Activated T-helper 1 cell treated with anti-CD3 and anti-CD28 coated beads, Interleukin-2, amount 50 U/mL, for 16 hours (primary cell): Measurements from ENCODE around the gene SARS1.
A peak's percentile ranks its signal among the peaks of the same experiment; 100 is the strongest.
"Not testable (repeated sequence)": the region's sequence is repeated elsewhere in the genome, so short reads cannot be mapped to it uniquely, and the experiment has no call there.

Source experiments
- DNase-seq, 2 donors: peaks; one replicate each; pipeline ENCODE4 v3.0.0-alpha.2; 2020; ENCODE audit warnings: low read depth in 1 of 2, low spot score in 1 of 2

Gene SARS1, protein sequence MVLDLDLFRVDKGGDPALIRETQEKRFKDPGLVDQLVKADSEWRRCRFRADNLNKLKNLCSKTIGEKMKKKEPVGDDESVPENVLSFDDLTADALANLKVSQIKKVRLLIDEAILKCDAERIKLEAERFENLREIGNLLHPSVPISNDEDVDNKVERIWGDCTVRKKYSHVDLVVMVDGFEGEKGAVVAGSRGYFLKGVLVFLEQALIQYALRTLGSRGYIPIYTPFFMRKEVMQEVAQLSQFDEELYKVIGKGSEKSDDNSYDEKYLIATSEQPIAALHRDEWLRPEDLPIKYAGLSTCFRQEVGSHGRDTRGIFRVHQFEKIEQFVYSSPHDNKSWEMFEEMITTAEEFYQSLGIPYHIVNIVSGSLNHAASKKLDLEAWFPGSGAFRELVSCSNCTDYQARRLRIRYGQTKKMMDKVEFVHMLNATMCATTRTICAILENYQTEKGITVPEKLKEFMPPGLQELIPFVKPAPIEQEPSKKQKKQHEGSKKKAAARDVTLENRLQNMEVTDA

GRCh38 chr1:109213824-109214693 is at the start of gene SARS1:
Gene SARS1, plus strand, starts transcription at chr1:109213918. Its CDS starts 75 bp downstream, at chr1:109213993.
- DNase-seq = peak; percentile 73 to 80

DNA sequence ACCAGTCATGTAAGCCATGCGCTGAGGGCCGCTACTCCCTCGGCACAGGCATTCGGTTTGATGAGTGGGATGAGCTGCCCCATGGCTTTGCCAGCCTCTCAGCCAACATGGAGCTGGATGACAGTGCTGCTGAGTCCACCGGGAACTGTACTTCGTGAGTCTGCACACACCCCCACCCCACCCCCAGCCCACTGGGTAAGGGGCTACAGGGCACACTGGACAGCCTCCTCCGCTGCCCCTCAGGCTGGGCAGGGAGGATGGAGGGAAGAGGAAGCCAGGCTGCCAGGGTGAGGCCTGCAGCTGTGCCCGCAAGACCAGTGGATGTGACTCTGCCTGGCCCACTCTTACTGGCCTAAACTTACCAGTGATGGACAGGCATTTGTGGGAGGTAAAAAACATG is 49.2 kb upstream of the SARS1 start:
- no peak for DNase-seq

- no peak for DNase-seq
Measured at GRCh38 chr1:109167001-109167506, 46.7 kb upstream of the SARS1 start.

DNA sequence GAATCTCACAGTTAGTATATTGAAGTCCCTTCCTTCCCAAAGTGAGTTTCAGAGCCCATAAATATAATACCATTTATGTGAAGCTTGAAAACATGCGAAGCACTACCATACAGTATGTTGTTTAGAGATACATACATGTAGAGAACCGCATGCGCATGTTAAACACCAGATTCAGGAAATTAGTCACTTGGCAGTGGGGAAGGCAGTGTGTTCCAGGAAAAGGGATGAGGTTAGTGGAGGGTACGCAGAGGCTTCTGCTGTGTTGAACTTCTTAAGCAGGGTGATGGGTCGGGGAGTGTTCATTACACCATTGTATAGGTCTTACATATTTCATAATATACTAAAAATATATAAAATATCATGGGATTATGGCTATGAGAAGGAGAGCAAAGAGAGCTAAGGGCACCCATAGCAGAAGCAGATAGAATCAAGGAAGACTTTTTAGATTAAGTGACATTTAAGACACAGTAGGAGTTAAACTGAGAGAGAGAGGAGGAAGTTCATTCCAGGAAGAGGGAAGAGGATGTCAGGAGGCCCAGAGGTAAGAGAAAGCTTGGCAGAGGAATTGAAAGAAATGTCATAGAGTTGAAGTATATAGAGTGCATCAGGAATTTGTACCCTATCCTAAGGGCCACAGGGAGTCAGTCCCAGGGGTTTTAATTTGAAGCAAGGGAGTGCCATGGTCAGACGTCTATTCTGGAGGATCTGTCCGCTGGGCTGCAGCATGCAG is 43.5 kb upstream of the SARS1 start:
- DNase-seq = no peak

DNA sequence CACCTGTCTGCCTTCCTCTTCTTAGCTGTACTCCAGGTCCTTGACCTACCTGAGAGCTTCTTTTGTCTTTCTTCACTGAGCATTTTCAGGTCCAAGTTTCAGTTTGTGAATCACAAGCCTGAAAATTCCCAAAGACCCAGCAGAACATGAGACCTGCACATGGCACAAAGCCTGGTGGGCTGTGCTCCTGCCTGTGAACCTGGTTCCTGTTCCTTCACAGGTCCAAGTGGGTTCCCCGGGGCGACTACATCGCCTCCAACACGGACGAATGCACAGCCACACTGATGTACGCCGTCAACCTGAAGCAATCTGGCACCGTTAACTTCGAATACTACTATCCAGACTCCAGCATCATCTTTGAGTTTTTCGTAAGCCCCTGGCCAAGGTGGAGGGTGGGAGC is 42.1 kb upstream of the SARS1 start:
- no peak for DNase-seq

DNA sequence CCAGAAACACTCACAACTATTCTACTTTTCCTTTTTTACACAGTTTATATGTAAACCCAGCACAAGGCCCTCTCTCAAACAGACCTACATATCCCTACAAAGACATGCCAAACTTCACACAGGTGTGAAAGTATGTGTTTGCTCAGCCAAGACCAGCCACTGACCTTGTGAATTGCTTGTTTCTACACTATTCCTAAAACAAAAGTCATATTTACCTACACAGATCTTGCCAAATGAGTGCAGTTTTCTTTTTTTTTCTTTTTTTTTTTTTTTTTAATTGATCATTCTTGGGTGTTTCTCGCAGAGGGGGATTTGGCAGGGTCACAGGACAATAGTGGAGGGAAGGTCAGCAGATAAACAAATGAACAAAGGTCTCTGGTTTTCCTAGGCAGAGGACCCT is 37.4 kb upstream of the SARS1 start:
- not testable (repeated sequence) for DNase-seq

DNA sequence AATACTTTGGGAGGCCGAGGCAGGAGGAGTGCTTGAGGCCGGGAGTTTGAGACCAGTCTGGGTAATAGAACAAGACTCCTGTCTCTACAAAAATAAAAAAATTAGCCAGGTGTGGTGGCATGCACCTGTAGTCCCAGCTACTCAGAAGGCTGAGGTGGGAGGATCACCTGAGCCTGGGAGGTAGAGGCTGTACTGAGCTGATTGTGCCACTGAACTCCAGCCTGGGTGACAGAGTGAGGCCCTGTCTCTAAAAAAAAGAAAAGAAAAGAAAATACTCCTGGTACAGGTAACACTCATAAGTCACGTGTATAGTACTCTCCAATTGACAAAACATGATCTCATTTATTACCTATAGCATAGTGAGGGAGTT is 33.0 kb upstream of the SARS1 start:
- DNase-seq = not testable (repeated sequence)

DNA sequence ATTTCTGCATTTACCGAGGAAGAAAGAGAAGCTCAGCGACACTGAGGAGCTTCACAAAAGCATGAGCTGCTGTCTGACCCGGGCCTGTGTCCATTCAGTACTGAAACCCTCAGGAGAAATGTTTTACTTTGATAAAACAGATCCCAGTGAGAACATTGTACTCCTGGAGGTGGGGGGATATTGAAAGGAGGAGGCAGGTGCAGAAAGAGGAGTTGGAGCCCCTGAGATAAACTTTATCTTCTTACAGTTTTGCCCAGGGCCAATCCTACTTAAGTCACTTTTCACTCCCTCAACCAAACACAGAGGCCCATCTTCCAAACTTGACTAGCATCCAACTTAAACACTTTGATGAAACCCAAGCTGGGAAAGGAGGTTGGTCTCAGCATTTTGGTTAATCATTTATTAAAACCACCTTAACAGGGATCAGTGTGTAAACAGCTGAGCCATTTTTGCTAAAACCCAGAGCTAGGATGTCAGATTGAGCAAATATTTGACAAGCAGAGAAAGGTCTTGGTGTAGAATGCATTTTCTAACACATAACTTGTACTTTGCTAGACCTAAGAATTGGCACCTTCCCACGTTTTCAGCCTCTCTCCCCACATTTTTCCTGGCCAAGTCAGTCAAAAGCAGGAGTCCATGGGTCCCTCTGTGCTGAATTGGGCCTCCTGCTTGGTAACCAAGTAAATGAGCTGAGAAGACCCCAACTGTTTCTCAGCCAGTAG is 32.5 kb upstream of the SARS1 start:
- DNase-seq = no peak

DNA sequence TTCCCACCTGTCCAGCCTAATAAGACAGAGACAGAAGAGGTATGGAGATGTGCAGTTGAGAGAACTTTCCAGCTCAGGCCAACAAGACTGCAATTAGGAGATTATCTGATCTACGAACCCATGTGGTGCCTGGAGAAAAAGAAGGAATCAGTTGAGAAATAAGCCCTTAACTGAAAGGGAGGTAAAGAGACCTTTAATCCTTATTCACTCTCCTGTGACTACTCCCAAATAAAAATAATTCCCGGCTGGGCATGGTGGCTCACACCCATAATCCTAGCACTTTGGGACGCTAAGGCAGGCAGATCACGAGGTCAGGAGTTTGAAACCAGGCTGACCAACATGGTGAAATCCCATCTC is 31.9 kb upstream of the SARS1 start:
- no peak for DNase-seq

DNA sequence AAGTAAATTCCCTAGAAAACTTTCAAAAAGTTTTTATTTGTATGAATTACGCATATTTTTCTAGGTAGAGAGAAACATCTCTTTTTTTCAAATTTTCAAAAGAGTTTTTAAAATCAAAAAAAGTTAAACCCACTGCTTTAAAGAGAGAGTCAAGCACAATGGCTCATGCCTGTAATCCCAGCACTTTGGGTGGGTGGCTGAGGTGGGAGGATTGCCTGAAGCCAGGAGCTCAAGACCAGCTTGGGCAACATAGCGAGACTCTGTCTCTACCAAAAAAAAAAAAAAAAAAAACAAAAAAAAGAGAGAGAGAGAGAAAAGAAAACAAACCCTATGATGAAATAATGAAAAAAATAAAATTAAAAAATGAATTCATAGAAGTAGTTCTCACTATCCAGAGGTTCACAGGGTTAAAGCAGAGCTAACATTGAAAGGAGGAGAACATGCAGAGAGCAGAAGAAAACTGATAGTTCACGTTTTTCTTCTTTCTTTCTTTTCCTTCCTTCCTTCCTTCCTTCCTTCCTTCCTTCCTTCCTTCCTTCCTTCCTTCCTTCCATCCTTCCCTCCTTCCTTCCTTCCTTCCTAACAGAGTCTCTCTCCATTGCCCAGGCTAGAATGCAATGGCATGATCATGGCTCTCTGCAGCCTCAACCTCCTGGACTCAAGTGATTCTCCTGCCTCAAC is 30.5 kb upstream of the SARS1 start:
- no peak for DNase-seq

DNA sequence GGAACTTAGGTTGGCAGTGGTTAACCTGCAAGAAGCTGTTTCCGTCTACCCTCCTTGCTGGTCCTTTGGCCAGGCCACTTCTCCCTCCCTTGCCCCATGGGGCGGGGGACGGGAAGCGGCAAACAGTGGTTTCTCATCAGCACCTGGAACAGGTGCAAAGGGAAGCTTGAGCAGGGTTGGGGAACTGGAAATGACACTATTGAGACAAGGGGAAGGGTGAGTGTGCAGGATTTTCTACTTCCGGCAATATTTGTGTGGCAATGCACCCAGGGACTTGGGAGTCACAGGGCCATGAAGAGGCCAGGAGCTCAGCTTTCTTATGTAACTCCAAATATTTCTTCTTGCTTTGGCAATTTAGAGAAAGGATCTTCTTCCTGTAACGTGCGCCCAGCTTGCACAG is 29.0 kb upstream of the SARS1 start:
- no peak for DNase-seq

GRCh38 chr1:109185357-109185756 is 28.4 kb upstream of the SARS1 start:
- DNase-seq = no peak

GRCh38 chr1:109185990-109186732 is 27.6 kb upstream of the SARS1 start:
- no peak for DNase-seq

DNA sequence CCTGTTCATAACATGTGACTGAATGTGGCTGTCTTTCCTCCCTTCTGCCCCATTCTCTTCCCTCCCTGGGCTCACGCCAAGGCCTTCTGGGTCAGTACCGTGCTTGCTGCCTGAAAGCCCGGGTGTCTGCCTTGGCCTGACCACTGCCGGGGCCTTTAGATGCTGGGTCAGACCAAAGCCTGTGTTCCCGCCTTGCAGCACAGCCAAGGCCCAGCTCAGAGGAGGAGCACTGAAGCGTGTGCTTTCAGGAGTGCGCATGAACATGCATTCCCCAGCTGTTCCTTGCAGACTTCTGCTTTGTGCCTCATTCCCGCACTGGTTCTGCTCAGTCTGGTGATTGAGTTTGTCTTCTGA is 27.0 kb upstream of the SARS1 start:
- no peak for DNase-seq

DNA sequence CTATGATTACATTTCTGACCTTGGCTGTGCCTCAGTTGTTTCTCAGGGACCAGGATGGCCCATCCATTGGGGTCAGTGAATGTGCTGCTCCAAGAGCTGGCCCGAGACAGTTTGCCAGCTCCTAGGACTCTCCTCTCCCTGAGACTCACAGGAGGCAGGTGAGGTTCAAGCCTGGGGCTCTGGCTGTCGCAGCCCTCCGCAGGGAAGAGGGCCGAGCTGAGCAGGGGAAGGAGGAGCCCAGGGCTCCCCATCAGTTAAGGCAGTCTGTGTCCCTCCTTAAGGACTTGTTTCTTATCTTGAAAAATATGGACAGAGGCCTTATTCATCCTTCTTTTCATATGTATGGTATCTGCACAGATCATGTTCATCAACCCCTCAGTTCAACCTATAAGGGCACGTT is 26.6 kb upstream of the SARS1 start:
- no peak for DNase-seq

- no peak for DNase-seq
Measured at GRCh38 chr1:109188200-109188599, 25.5 kb upstream of the SARS1 start.

GRCh38 chr1:109188781-109189180 is 24.9 kb upstream of the SARS1 start:
- no peak for DNase-seq

GRCh38 chr1:109190189-109190588 is 23.5 kb upstream of the SARS1 start:
- DNase-seq = no peak

- no peak for DNase-seq
Measured at GRCh38 chr1:109191377-109191776, 22.3 kb upstream of the SARS1 start.
